ENCODE data around the gene EGR4. TPM values are rescaled to one million over a fixed set of nuclear protein-coding genes. Genes with fewer than 3 reads are reported as not detected.
A peak's percentile ranks its signal among the peaks of the same experiment; 100 is the strongest.

Gene EGR4
- total RNA-seq, 1 experiment from 2014 or later = not detected

DNA sequence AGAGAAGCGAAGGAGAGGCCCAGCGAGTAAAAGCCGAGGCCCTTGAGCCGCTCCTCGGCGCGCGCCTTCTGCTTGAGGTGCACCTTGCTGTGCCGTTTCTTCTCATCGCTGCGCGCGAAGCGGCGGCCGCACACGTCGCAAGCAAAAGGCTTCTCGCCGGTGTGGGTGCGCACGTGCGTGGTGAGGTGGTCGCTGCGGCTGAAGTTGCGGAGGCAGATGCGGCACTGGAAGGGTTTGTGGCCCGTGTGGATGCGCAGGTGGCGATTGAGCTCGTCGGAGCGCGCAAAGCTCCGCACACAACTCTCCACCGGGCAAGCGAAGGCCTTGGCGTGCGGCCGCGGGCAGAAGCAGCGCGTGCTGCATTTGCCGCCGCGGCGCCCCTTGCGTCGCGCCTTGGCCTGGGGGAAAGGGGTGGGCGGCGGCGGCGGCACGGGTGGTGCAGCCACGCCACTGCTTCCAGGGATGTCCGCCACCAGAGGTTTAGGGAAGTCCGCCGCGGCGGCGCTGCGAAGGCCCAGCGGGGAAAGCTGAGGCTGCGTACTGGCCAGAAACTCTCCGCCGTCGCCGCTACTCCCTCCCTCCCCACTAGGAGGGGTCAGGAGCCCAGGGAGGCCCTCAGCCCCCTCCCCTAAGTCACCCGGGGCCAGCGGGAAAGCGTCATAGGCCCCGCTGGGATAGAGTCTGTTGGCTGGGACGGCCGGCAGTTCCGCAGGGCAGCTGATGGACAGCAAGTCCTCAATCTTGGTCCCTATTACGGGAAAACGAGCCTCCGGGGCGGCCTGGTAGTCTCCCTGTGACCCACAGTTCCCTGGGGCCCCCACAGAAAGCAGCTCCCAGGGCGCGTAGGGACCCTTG is 1.7 kb downstream of the EGR4 start:
- in situ Hi-C loops (cut with HindIII; ENCODE audit: low sequenced_read_pairs) = loop anchor here (5.0 kb wide), 1 partner anchor 54 kb away; no protein-coding TSS in a partner anchor
- no peak for DNase-seq (ENCODE audit: low spot score)

DNA sequence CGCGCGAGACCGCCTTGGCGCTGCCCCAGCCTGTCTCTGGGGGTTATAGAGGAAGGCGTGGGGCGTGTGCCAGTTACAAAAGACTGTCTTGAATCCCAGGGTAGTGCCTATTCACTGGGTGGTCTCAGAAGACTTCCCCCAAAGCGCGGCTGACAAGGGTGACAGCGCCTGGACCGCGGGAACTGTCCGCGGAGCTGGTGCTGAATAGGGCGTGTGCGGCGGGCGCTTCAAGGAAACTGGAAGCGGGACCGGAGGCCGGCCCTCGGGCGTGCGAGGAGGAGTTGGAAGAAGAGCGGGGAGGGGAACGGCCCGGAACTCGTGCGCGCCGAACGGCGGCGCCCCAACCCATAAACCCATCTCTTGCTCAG is 2.3 kb downstream of the EGR4 start:
- in situ Hi-C loops (cut with HindIII; ENCODE audit: low sequenced_read_pairs) = loop anchor here (5.0 kb wide), 1 partner anchor 54 kb away; no protein-coding TSS in a partner anchor
- DNase-seq (ENCODE audit: low spot score) = no peak

DNA sequence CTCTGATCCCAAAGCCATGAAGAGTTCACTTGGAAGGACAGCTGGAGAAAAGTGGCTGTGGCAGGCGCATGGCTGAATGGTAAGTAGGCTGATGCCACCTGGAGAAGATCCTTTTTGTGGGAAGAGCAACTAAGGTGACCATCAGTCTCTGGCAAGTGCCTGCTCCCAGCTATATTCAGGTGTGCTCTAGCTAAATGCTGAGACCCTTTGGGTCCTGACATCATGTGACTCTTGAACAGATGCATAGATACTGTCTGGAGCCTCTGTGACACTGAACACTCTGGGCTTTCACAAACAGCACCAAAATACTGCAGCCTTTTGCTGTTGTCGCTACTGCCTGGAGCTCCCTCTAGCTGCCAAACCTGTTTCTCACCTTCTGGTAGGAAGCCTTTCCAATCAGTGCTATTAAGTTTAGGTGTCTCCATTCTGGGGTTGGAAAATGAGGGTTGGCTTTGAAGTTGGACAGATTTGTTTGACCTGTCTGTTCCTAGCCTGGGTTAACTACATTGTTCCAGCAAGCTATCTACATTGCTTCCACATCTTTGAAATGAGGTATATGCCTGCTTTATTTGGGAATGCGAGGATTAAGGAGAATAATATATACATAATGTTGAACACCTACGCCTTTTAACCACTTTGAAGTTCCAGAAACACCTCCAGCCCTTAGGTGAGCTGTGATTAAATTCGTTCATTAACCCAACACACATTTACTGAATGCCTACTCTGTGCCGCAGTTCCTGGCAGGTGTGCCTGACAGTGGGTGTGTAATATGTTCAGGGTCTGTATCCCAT is 3.1 kb downstream of the EGR4 start:
- in situ Hi-C loops (cut with HindIII; ENCODE audit: low sequenced_read_pairs) = loop anchor here (5.0 kb wide), 1 partner anchor 53 kb away; no protein-coding TSS in a partner anchor
- DNase-seq (ENCODE audit: low spot score) = peak; percentile 94

DNA sequence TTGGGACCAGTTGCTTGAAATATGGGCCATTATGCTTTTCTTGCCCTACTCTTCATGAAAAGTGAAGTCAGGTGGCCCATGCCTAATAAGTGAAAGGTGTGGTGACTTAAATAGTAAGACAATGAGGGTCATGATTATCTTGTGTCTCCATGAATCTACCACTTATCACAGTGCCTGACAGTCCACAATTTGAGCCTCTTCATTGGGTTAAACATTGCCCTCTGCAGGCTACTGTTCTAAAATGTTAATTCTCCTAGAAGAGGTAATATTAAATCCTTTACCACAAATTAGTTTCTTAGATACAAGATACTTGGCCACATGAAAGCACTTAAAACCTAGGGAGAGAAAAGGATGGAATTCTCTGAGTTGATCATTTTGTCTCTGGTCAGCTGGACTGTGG is 4.0 kb downstream of the EGR4 start:
- in situ Hi-C loops (cut with HindIII; ENCODE audit: low sequenced_read_pairs) = no loop called here
- no peak for DNase-seq (ENCODE audit: low spot score)

DNA sequence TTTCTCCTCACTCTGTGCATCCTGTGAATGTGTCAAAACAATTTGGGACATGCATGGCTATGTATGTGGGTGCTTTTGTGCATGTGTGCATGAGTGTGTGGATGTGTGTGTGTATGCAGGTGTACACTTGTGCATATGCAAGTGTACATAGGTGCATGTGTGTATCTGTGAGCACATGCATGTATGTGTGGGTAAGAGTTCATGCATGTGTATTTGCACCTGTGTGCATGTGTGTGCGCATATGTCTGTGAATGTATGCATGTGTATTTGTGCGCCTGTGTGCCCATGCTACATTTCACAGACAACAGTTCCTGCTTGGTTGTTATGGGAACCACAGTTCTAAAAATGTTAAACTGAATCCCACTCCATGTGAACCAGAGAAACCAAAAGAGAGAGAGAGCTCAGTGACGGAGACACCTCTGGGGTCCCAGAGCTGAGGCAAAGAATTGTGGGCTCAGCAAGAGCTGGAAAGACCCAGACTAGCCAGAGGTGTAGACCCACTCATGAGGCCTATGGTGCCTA is 7.2 kb downstream of the EGR4 start:
- DNase-seq (ENCODE audit: low spot score) = no peak
- in situ Hi-C loops (cut with HindIII; ENCODE audit: low sequenced_read_pairs) = no loop called here

DNA sequence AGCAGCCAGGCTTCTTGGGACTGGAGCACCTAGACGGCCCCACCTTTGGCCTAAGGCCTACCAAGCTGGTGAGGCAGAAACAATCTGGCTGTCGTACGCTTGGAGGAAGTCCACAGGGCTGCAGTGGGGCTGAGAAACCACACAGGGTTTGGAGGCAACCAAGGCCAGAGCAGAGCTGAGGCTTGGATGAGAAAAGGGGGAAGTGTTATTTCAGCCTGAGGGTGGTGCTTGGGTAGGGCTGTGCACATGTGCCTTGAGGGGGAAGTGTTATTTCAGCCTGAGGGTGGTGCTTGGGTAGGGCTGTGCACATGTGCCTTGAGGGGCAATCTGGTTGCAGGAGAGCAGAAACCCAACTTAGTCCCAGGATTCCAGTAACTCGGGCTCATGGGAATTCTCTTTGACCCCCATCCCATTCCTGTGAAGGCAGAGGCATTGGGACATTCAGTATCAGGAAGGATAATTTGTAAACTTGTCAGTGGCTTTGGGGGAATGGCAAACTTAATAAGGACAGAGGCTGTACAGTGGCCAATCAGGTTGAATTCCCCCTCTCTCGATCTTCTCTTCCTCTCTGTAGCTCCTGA is 8.1 kb downstream of the EGR4 start:
- in situ Hi-C loops (cut with HindIII; ENCODE audit: low sequenced_read_pairs) = no loop called here

DNA sequence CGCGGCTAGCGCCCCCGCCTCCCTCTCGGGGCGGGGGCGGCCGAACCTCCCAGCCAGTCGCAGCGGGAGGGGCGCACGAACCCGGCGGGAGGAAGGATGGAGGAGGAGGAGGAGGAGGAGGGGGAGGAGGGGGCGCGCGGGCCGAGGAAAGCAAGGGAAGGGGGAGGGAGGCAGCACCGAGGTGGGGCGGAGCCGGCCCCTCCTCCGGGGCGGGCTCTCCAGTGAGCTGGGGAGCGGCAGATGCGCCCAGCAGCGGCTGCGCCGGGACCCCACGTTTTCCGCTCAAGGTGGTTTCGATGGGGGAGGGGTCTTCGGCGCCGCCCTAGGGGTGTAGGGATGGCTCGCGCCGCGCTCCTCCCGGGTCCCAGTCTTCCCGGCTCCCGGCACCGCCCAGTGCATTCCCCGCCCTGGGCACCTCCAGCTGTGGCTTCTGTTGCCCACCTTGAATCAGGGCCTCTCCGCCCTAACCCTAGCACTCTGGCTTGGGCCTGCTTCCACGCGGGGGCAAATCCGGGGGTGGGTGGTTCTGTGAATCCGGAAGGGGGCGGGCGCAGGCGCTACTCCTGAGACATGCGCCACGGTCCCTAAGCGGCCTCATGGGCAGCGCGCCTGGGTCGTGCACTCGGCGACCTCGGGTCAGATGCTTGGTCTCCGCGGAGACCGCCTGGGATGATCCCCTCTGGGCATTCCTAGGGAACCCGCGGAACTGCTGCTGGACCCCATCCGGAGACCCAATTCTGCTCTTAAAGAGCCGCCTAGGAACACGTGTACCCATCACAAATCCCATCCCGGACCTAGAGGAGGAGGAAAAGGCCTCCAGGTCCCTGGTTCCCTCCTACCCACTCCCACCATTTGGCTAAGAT is 8.8 kb downstream of the EGR4 start, which contains the start of gene FBXO41:
FBXO41 (minus strand) TSS at position 183 of the 863 bp plus-strand sequence. CDS start 14,848 bp downstream, outside the sequence.
- in situ Hi-C loops (cut with HindIII; ENCODE audit: low sequenced_read_pairs) = no loop called here
- DNase-seq (ENCODE audit: low spot score) = peak; percentile 70

More for the DNA sequence above, 8.1 kb downstream of the EGR4 start:
- DNase-seq (ENCODE audit: low spot score) = peak; percentile 73

DNA sequence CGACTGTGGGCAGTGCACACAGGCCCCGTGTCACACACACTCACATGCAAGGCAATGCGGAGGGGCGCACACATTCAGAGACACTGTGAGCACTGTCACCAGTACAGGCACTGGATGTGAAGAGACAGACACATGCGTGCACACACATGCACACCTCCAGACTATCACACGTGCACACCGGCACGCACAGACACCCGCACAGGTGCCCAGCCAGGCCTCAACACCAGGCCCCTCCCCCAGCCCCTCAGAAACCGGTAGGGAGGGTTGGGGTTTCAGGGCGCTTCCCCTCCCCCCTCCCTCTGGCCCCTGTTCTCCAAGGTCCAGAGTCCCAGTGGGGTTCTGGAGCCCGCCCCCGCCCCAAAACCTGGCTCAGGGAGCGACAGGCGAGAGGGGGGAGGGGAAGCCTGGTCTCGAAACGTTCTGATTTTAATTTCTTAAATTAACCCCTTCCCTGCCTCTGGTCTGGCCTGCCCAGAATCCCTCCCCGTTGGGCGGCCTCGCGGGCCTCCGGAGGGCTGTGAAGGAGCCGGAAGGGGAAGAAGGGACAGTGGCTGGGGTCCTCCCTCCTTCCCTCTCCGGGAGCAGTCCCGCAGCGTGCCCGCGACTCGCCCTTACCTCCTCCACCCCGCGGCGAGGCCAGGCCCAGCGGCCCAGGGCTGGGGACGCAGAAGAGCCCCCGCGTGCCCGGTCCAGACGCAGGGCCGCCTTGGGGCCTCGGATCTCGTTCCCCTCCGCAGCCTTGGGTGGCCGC is 9.6 kb downstream of the EGR4 start:
- in situ Hi-C loops (cut with HindIII; ENCODE audit: low sequenced_read_pairs) = no loop called here
- DNase-seq (ENCODE audit: low spot score) = peak; percentile 66

DNA sequence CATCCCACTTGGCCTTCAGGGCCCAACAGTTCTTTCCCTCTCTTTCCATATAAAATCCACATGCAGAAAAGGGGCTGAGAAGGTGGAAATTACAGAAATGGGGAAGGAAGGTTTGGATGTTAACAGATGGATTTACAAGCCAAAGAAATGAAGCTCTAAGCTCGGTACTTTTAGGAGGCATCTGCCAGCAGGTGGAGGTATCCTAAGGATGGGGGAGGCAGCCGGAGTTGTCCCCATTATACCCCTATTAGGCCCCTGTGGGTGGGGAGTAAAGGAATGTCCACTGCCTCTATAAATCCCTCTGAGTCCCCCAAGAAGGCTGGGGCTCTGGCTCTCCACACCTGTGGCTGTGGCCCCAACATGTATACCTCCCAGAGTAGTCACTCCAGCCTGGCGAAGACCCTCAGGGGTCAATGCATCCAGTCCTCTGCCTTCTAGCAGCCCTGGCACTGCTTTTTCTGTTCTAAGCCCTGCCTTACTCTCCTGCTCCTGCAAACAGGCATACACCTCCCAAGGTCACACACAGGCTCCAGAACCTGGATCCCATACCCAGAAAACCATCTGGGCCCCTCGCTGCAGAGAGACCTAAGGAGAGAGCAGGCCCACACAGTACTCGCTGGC is 10.3 kb downstream of the EGR4 start:
- in situ Hi-C loops (cut with HindIII; ENCODE audit: low sequenced_read_pairs) = no loop called here
- no peak for DNase-seq (ENCODE audit: low spot score)

DNA sequence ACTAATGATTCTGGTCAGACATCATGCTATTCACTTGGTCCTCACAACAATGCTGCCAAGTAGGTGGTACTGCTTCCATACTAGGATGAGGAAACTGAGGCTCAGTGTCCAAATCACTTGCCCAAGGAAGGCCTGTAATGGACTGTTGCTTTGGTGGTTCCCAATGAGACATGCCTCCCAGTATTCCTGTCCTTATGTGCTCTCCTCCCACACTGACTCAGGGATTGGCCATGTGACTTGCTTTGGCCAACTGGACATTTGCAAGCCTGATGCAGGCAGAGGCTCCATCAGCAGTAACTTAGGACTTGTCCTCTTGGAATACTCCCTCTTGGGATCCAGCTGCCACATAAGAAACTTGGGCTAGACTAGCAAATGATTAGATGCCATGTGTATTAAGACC is 12.1 kb downstream of the EGR4 start:
- peak; percentile 50 for DNase-seq (ENCODE audit: low spot score)
- in situ Hi-C loops (cut with HindIII; ENCODE audit: low sequenced_read_pairs) = no loop called here

DNA sequence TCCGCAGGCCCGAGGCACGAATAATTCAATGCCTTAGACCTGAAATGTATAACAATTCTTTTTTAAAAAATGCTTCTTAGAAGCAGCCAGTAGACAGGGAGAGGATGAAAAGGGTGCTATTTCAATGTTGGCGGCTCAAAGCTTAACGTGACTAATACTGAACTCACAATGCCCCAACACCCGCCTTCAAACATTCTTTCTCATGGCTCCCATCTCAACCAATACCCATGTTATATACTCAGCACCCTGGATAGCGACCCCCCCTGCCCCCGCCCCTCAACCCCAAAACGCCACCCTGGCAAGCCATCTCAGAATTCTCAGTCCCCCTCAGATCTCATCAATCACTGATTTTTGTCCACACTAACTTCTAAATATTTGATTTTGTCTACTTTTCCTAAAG is 13.5 kb downstream of the EGR4 start:
- no peak for DNase-seq (ENCODE audit: low spot score)
- in situ Hi-C loops (cut with HindIII; ENCODE audit: low sequenced_read_pairs) = no loop called here

DNA sequence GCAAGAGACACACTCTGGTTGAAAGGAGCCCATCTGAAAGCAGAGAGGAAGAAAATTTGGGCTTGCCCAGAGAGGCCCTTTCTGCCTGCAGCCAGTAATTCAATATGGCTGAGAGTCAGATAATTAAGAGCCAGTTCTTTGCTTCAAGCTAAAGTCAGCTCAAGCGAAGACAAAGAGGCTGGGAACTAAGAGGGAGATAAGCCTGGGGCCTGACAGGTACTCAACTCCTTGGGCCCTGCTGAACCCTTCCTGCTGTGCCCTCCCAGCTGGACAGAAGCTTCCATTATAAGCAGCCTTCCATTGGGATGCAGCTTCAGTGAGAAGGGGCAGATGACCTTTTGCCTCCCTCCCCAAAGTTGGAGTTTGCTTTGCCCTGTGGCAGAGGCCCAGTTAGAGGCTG is 21.1 kb downstream of the EGR4 start:
- no peak for DNase-seq (ENCODE audit: low spot score)
- in situ Hi-C loops (cut with HindIII; ENCODE audit: low sequenced_read_pairs) = no loop called here

DNA sequence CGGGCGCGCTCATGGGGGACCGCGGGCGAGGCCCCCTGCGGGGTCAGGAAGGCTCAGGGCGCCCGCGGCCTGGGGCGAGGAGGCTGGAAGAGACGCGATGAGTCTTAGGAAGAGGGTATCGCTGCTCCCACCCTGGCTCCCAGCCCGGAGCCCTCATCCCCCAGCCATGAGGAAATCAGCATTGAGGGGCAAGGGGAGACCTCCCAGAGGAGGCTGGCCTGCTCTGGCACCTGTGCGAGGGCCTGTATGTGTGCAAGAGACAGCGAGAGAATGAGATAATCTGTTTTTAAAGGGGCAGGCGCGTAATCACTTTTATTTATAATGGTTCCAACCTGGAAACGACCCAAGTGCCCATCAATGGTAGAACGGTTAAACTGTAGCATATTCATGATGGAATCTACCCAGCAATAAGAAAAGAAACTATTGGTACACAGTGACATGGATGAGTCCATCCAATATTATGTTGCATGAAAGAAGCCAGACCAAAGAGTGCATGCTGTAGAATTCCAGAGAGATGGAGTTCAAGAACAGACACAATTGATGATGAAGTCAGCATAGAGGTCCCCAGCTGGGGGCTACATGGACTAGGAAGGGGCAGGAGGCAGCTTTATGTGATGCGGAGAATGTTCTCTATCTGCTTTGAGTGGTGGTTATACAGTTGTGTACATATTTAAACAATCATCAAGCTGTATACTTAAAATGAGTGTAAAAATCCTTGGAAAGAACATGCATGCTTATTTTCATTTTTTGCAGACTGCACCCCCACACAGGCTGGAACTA is 23.5 kb downstream of the EGR4 start:
- peak; percentile 36 for DNase-seq (ENCODE audit: low spot score)
- in situ Hi-C loops (cut with HindIII; ENCODE audit: low sequenced_read_pairs) = no loop called here

DNA sequence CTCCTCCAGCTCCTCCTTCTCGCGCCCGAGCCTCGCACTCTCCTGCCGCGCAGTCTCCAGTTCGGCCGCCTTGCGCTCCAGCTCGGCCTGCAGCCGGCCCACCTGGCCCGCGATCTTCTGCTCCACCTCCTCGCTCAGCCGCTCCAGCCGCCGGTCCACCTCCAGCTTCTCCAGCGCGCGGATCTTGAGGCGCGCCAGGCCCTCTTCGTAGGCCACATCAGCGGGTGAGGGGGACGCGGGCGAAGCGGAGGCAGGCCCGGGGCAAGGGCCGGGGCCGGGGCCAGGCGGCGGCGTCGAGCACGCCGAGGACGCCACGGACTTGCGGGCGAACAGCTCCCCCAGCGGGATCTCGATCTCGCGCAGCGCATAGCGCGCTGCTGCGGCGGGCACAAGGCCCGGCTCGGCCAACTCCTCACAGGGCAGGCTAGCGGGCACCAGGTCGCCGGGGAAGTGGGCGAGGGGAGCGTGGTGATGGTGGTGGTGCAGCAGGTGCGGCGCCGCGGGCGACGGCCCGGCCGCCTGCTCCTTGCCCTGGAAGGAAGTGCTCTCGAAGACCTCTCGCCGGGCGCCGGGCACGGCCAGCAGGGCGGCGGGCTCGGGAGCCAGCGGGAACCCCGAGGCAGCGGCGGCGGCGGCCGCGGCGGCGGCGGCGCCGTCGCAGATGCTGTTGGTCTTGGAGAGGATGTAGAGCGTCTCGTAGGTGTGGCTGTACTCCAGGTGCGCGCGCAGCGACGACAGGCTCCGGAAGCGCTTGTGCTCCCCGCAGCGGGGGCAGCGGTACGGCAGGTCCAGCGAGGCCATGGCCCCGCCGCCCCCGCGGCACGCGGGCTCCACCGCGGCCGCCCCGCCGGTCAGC is 24.3 kb downstream of the EGR4 start:
- in situ Hi-C loops (cut with HindIII; ENCODE audit: low sequenced_read_pairs) = no loop called here
- peak; percentile 77 for DNase-seq (ENCODE audit: low spot score)

DNA sequence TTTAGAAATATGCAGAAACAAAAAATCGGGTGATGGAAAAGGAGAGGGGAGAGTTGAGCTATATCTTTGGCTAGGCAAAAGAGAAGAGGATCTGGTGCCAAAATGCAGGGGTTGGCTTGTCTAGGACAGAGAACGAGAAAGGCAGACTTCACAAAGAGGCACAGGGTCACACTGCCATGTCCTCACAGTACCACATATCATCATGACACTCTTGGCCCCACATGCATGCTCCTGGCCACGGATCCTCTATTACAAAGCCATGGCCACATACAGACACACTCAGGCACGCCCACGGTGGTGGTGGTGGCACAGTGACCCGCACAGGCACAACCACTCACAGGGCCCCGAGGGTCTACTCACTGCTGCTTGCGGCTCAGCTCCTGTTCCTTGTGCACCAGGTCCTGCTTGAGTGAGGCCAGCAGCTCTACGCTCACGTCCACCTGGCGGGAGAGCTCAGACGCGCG is 24.9 kb downstream of the EGR4 start:
- no peak for DNase-seq (ENCODE audit: low spot score)
- in situ Hi-C loops (cut with HindIII; ENCODE audit: low sequenced_read_pairs) = no loop called here

DNA sequence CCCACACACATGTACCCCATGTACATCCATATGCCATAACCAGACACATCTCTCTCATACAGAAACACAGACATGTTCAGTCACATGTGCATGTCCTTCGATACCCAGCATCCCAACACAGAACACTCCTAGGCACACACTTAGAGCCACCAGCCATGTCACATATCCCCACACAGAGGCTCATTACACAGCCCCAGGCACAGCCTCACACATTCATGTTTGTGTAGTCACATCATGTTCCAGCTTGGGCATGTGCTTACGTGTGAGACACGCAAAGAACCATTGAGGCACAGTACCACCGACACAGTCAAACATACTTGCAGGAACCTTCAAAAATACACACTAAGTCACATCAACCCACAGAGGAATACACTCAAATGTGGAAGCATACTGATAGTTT is 26.3 kb downstream of the EGR4 start:
- no peak for DNase-seq (ENCODE audit: low spot score)
- in situ Hi-C loops (cut with HindIII; ENCODE audit: low sequenced_read_pairs) = no loop called here

Measured in G401 (cell line).